T-helper 1 cell (primary cell): ENCODE results near the gene SNRPA.
"Not testable (repeated sequence)": the region's sequence is repeated elsewhere in the genome, so short reads cannot be mapped to it uniquely, and the experiment has no call there.

Experiments
- DNase-seq, 5 donors: peaks; one replicate each; pipeline ENCODE4 v3.0.0-alpha.2; 2012 to 2020

Gene SNRPA

DNA sequence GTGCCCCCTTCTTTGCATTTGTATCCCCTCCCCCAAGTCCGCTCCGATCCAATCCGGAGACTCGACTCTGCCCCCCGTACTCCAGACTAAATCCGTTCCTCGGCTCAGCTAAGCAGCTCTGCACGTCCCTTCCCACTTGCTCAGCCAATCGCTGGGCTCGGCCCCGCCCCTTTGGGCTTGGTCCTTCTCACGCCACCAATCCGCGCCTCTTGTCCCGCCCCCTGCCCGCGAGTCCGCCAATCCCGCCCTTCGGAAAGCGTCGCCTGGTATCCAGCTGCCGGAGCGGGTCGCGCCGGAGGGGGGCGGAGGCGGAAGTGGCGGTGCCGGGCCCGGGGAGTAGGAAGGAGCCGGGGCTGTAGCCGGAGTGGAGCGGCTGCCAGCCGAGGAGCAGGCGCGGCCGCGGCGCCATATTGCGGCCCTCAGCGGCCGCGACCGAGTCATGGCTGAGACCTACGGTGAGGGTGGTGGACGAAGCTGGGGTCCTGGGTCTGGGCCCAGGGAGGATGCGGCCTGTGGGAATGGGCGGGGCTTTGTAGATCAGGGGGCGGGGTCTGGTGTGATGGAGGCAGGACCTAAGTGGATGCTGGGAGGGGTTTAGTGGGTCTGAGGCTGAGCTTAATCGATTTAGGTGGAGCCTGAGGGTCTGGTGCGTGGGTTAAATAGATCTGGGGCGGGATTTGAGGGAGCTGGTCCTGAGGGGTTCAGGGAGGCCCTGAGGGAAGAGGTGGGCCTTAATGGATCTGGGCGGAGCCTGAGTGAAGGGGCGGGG, 27.1 kb downstream of the SNRPA start, which contains the start of gene RAB4B:
RAB4B (plus strand) TSS at position 311 of the 769 bp plus-strand sequence; CDS start at position 440, 129 bp downstream.
- DNase-seq = peak; percentile 100

DNA sequence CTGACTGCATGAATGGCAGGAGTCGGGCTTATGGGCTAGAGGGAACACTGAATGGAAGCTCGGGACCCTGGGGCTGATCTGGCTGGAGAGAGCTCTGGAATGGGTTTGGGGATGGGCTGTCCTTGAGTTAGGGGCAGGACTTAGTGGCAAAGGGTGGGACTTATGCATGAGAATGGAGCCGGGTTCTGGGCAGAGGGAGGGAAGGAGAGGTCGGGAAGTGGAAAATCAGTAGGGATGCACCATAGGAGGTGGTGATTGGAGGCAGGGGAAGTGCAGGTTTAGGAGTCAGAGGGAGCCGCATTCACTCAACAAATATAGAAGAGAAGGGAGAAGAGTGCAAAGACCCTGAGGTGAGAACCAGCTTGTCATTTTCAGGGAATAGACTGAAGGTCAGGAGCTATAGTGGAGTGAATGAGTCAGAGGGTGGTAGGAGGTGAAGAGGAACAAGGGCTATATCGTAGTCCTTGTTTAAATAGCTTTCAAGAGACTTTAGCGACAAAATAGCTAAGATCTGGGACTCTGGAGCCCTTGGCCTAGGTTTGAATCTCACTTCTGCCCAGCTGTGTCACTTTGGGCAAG, 27.8 kb downstream of the SNRPA start:
- no peak for DNase-seq

DNA sequence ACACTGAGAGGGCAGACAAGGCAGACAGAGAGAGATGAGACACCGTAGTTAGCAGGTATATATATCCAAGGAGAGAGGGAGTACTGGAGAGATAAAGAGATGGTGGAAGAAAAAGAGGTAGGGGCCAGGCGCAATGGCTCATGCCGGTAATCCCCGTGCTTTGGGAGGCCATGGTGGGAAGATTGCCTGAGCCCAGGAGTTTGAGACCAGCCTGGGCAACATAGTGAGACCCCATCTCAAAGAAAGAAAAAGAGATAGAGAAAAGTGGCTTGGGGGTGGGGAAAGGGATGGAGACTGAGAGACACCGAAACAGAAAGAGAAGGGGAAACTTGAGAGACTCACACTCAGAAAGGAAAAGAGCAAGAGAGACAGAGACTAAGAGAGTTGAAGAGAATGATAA, 29.6 kb downstream of the SNRPA start:
- DNase-seq = no peak

DNA sequence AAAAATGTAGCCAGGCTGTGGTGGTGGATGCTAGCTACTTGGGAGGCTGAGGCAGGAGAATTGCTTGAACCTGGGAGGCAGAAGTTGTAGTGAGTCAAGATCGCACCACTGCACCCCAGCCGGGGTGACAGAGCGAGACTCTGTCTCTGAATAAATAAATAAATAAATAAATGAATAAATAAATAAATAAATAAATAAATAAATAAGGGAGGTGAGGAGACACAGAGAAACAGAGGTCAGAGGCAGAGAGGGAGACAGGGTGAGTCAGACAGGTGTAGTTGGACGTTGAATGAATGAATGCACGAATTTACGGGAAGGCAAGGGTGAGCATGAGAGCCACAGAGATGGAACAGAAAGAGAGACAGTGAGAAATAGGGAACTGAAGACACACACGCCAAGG, 30.1 kb downstream of the SNRPA start:
- no peak for DNase-seq

DNA sequence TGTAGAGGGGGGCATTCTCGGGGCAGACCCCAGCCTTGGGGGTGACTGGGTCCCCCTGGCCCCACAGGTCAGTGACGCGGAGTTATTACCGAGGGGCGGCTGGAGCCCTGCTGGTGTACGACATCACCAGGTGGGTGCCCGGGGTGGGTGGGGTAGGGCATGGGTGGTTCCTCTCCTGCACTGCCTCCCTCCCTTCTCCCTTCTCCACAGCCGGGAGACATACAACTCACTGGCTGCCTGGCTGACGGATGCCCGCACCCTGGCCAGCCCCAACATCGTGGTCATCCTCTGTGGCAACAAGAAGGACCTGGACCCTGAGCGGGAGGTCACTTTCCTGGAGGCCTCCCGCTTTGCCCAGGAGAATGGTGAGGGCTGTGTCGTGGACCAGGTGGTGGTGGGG, 32.7 kb downstream of the SNRPA start:
- DNase-seq = no peak

DNA sequence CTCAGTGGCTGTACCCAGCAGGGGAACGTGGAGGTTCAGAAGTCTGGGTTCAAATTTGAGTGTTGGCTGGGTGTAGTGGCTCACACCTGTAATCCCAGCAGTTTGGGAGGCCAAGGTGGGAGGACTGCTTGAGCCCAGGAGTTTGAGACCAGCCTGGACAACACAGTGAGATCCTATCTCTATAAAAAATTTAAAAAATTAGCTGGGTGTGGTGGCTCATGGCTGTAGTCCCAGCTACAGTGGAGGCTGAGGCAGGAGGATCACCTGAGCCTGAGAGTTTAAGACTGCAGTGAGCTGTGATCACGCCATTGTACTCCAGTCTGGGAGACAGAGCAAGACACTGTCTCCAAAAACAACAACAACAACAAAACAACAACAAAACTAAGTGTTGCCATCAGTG, 33.1 kb downstream of the SNRPA start:
- DNase-seq = not testable (repeated sequence)

DNA sequence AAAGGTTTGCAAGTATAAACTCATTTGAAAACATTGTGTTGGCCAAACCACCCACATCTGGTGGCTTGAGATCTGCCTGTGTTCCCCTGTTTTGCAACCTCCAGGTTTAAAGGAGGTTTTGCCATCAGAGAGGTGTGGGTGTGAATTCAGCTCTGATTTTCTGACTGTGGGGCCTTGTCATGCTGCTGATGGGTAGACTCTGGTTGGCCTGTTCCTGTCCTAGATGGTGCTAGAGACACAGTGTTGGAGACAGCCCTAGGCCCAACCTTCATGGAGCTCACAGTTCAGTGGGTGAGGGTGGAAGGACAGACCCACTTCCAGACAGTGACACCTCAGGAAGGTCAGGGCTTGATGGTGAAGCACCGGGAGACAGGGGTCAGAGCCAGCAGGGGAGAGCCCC, 34.5 kb downstream of the SNRPA start:
- DNase-seq = no peak

DNA sequence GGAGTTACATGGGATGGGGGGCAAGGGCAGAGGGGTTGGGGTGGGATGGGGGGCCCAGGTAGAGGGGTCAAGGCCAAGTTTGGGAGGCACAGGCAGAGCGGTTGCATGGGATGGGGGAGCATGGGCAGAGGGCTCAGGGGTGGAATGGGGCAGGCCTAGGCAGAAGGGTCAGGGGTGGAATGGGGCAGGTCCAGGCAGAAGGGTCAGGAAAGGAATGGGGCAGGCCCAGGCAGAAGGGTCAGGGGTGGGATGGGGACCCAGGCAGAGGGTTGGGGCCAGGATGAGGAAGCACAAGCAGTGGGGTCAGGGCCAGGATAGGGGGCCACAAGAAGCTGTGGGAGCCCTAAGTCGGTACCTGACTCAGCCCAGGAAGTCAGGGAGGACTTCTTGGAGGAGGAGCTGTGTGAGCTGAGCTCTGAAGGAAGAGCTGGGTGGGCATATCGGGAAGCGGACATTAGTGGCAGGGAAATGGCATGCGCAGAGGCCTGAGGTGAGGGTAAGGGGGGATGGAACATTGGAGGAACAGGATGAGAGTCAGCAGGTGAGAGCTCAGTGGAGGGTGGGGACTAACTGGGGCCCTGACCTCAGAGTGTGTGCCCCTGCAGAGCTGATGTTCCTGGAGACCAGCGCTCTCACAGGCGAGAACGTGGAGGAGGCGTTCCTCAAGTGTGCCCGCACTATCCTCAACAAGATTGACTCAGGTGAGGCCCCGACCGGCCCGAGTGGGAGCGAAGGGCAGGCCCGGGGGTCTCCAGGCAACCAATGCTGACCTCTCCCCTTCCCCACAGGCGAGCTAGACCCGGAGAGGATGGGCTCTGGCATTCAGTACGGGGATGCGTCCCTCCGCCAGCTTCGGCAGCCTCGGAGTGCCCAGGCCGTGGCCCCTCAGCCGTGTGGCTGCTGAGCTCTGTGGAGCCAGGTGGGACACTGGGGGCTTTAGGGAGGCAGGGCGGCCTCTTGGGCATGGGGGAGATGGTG, 35.3 kb downstream of the SNRPA start:
- DNase-seq = no peak

DNA sequence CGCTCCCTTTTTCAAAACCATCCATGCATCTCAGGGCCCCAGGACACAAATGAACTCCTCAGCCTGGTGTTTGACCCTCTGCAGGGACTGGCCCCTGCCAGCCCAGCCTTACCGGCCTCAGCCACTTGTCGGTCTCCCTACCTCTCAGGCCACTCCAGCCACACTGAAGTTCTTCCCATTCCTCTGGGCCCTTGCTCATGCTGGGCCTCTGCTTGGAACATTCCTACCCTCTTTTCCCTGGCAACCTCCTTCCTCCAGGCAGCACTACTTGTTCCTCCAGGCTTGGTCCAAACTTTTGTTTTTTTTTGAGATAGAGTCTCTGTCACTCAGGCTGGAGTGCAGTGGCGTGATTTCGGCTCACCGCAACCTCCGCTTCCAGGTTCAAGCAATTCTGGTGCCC, 40.3 kb downstream of the SNRPA start:
- no peak for DNase-seq

DNA sequence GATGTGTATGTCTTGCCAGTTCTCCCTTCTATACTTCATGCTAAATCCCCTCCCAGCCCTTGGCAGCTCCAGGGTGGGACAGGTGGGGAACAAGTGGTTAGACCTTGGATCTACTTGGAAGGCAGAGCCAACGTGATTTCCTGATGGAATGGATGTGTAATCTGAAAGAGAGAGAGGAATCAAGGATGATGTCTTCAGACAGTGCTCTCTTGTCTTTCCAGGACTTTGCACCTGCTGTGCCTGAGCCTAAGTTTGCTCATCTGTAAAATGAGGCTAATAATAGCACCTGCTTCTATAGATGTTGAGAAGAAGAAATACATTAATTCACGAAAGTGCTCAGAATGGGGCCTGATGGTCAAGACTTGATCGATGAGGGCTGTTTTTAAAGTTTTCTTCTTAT, 41.0 kb downstream of the SNRPA start:
- DNase-seq = no peak

DNA sequence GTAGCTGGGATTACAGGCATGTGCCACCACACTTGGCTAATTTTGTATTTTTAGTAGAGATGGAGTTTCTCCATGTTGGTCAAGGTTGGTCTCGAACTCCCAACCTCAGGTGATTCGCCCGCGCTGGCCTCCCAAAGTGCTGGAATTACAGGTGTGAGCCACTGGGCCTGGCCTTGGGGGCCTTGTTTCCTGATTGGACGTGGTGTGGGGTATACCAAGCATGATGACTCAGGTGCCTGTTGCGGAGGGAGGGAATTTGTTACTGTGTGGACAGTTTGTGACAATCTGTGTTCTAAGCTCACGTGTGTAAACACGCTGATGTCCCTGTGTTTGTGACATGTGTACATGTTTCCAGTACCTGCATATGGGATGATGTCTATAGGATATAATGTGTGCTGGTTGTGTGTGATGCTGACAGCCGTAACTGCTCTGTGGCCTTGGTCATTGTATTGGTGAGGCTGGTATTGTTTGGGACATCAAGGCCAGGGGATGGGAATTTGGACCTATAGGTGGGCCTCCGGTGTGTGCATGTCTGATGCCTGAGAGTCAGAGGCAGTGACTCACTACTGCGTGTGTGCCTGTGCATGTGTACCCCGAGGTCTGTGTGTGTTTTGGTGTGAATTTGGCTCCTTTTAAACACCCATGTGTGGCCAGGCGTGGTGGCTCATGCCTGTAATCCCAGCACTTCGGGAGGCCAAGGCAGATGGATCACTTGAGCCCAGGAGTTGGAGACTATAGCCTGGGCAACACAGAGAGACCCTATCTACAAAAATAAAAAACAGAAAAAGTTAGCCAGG, 46.4 kb downstream of the SNRPA start:
- DNase-seq = no peak

DNA sequence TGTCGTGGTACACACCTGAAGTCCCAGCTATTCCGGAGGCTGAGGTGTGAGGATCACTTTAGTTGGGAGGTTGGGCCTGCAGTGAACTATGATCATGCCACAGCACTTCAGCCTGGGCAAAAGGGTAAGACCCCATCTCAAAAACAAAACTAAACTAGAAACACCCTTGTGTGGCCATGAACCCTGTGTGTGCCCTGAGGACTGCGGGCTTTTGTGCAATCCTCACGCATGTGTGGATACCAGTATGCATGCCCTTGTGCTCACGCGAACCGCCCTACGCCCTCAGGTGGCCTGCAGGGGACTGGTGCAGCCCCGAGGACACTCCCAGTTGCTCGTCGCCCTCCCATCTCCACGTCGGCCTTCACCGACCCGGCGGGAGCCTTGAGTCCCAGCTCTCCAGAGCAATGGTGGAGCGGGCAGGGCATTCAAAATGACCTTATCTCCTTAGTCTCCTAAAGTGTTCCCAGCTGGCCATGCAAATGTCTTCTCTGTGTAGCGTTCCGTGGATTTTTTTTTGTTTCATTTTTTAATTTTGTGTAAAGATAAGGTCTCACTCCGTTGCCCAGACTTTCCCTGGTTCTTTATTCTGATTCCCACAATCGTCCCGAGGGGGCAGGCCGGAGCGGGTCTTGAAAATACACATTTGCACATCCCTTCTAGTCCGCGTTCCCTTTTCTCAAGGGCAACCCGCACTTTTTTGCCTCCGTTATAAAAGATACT, 47.1 kb downstream of the SNRPA start:
- DNase-seq = peak; percentile 44 to 78 (median 59)

DNA sequence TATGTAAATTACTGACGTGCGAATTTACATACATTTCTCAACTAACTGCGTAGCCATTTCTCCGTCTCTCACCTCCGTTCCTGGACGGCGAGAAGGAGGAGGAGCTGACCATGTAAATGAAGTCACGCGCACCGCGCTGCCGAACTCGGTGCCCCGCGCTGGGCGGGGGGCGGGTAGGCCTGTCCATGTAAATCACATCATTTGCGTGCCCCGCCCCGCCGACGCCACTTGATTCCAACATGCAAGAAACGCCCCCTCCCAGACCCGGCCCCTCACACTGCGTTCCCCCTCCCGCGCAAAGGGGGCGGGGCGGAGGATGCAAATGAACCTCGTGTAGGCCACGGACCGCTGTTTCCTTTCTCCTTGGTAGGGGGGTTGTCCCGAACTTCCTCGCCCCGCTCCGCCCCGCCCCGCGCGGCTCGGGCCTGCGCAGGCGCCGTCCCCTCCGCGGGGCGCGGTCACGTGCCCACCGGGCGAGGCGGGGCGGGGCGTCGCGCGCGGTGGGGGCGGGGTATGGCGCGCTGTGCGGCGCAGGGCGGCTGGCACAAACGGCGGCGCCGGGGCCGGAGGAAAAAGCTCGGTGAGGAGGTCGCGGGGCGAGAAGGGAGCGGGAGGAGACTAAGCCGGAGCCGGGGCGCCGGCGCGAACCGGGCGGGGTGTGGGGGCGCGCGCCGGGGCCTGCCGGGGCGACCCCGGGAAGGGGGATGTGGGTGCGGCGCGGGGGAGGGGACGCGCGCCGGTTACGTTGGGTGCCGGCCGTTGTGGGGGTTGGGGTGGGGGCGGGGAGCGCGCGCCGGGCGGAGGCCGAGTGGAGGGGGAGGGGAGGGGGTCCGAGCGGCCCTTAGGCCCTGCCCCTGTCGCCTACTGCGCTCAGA, 47.9 kb downstream of the SNRPA start, which contains the start of gene EGLN2:
EGLN2 (plus strand) TSS at position 509 of the 875 bp plus-strand sequence. CDS start 1,382 bp downstream, outside the sequence.
- DNase-seq = peak; percentile 100

DNA sequence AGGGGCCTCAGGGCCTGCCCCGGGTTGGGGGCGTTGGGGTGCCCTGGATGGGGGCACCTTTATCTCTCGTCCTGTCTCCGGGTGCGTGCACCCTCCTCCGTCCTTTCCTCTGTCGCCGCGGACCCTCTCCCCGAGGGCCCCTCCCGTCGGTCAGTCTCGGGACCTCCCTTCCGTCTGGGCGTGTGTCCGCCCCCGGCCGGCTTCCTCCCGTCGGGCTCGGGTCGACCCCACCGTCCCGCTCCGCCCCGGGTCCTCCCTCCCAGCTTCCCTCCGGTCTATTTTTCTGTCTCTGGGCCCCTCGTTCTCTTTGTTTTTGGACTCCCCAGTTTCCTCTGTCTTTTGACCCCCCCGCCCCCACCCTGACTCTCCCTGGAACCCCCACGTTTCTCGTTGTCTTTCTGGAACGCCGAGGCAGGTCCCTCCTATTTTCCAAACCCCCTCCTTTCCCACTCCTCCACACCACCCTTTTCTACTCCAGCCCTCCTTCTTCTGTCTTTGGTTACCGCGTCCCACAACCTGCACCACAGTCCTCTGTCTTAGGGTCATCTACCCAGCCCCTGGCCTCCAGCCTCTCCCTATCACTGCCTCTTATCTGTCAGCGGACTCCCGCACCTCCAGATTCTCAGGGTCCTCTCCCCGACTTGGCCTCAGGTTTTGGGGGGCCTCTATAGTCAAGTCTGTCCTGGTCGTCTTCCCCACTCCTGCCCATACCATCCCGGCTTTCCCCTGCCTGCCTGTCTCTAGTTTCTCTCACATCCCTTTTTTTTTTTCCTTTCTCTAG, 48.7 kb downstream of the SNRPA start:
- DNase-seq = no peak

DNA sequence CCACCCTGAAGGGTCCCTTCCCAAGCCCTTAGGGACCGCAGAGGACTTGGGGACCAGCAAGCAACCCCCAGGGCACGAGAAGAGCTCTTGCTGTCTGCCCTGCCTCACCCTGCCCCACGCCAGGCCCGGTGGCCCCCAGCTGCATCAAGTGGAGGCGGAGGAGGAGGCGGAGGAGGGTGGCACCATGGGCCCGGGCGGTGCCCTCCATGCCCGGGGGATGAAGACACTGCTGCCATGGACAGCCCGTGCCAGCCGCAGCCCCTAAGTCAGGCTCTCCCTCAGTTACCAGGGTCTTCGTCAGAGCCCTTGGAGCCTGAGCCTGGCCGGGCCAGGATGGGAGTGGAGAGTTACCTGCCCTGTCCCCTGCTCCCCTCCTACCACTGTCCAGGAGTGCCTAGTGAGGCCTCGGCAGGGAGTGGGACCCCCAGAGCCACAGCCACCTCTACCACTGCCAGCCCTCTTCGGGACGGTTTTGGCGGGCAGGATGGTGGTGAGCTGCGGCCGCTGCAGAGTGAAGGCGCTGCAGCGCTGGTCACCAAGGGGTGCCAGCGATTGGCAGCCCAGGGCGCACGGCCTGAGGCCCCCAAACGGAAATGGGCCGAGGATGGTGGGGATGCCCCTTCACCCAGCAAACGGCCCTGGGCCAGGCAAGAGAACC, 49.5 kb downstream of the SNRPA start:
- no peak for DNase-seq

DNA sequence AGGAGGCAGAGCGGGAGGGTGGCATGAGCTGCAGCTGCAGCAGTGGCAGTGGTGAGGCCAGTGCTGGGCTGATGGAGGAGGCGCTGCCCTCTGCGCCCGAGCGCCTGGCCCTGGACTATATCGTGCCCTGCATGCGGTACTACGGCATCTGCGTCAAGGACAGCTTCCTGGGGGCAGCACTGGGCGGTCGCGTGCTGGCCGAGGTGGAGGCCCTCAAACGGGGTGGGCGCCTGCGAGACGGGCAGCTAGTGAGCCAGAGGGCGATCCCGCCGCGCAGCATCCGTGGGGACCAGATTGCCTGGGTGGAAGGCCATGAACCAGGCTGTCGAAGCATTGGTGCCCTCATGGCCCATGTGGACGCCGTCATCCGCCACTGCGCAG, 50.0 kb downstream of the SNRPA start:
- no peak for DNase-seq

DNA sequence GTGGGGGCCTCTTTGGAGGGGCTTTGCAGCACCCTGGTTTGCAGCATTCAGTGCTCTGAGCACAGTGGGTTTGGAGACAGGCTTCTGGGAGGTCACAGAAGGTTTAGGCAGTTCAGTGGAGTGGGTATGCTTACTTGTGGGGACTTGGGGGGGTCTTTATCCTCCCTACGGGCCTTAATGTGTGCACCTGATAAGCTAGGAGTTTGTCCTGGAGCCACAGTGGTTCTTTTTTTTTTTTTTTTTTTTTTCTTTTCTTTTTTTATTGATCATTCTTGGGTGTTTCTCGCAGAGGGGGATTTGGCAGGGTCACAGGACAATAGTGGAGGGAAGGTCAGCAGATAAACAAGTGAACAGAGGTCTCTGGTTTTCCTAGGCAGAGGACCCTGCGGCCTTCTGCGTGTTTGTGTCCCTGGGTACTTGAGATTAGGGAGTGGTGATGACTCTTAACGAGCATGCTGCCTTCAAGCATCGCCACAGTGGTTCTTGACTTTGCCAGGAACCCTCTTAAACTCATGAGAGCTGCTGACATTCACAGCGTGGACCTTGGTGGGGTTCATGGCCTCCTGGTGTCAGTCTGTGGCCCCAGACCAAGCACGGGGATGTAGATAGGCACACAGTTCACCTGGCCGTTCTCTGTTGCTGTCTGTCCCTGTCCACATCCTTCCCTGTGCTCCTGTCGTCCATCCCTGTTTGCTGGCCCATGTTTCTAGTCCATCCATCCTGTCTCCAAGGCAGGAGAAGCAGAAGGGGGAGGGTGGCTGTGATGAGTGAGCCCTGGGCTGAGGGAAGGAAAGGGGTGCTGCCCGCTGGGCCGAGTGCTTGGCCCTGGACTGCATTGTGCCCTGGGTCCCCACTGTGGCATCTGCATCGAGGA, 50.7 kb downstream of the SNRPA start:
- no peak for DNase-seq
